H1 (cell line): ENCODE measurements around the gene ATXN7. TPM values are rescaled to one million over a fixed set of nuclear protein-coding genes. Genes with fewer than 3 reads are reported as not detected.

Experiments
- CTCF ChIA-PET: fragments of 300-600 bp; sonication (Branson Sonifier 250); formaldehyde crosslinking; loops from one replicate; lab custom pipeline; 2021; ENCODE audit not compliant: partially characterized antibody; lab: Charles Lee
- POLR2A ChIA-PET: fragments of 300-600 bp; sonication (Branson Sonifier 250); formaldehyde crosslinking; loops from one replicate; lab custom pipeline; 2021; ENCODE audit warnings: inconsistent platforms; ENCODE audit not compliant: partially characterized antibody; lab: Charles Lee
- DNase-seq, 2 experiments: peaks; one replicate each; pipeline versions ENCODE4 v3.0.0 to v3.0.0-alpha.2; 2010 to 2022; ENCODE audit warnings: low spot score in 2 of 2, low read depth in 1 of 2, mixed read lengths in 1 of 2
- FAIRE-seq: peaks from 2 replicates; lab custom pipeline; 2011; peaks lifted over from hg19 to GRCh38; lab: Jason Lieb, UNC
- H2AFZ ChIP-seq: 2 replicates; pipeline ENCODE4 v1.8.1; 2012; ENCODE audit warnings: low read length, inconsistent platforms
- H2AK5ac ChIP-seq: 2 replicates; pipeline ENCODE4 v1.6.1; 2013; ENCODE audit warnings: low read depth, low read length
- H2BK120ac ChIP-seq: replicated peaks from 2 replicates; pipeline ENCODE3; 2013; ENCODE audit warnings: low read depth, low read length, inconsistent platforms
- H2BK12ac ChIP-seq: 2 replicates; pipeline ENCODE4 v1.6.1; 2013; ENCODE audit warnings: low read depth, low read length
- H2BK15ac ChIP-seq: 2 replicates; pipeline ENCODE4 v1.6.1; 2013; ENCODE audit warnings: low read length
- H2BK20ac ChIP-seq: 2 replicates; pipeline ENCODE4 v1.6.1; 2013; ENCODE audit warnings: low read length
- H2BK5ac ChIP-seq: 2 replicates; pipeline ENCODE4 v1.6.1; 2013; ENCODE audit warnings: low read depth, low read length
- H3K14ac ChIP-seq: 2 replicates; pipeline ENCODE4 v1.6.1; 2013; ENCODE audit warnings: inconsistent platforms; ENCODE audit not compliant: insufficient read length
- H3K18ac ChIP-seq: 2 replicates; pipeline ENCODE4 v1.6.1; 2013; ENCODE audit warnings: low read length; ENCODE audit errors: extremely low read depth
- H3K23ac ChIP-seq: 2 replicates; pipeline ENCODE4 v1.6.1; 2013; ENCODE audit warnings: inconsistent platforms; ENCODE audit not compliant: insufficient read length
- H3K23me2 ChIP-seq: 2 replicates; pipeline ENCODE4 v1.6.1; 2013; ENCODE audit warnings: low read depth, low read length
- H3K27ac ChIP-seq: 2 replicates; pipeline ENCODE4 v1.6.1; 2011; ENCODE audit warnings: low read depth, low read length, inconsistent platforms
- H3K27me3 ChIP-seq, 4 experiments: replicated peaks in 1 of 4; 1 replicate in 1 of 4; 2 replicates in 3 of 4; pipeline versions ENCODE4 v1.6.1 to v1.8.1; 2011 to 2013; ENCODE audit warnings: low read length in 3 of 4, mild to moderate bottlenecking in 3 of 4, inconsistent platforms in 2 of 4, mixed read lengths in 2 of 4, moderate library complexity in 1 of 4; ENCODE audit not compliant: control insufficient read depth in 3 of 4, insufficient read depth in 3 of 4; ENCODE audit errors: extremely low read depth in 1 of 4
- H3K36me3 ChIP-seq, 4 experiments: 2 replicates each; pipeline versions ENCODE4 v1.6.1 to v1.8.1; 2011 to 2013; ENCODE audit warnings: mild to moderate bottlenecking in 4 of 4, low read length in 3 of 4, moderate library complexity in 2 of 4, control low read depth in 1 of 4, inconsistent platforms in 1 of 4; ENCODE audit not compliant: insufficient read depth in 4 of 4, control insufficient read depth in 2 of 4
- H3K4ac ChIP-seq: replicated peaks from 2 replicates; pipeline ENCODE3; 2013; ENCODE audit warnings: low read length, low read depth, mixed read lengths, inconsistent platforms; ENCODE audit not compliant: insufficient read length
- H3K4me1 ChIP-seq, 4 experiments: replicated peaks in 1 of 4; 1 replicate in 1 of 4; 2 replicates in 3 of 4; pipeline versions ENCODE4 v1.6.1 to v1.8.1; 2011 to 2013; ENCODE audit warnings: low read length in 3 of 4, inconsistent platforms in 2 of 4, mixed read lengths in 1 of 4; ENCODE audit not compliant: insufficient read depth in 4 of 4, control insufficient read depth in 3 of 4
- H3K4me2 ChIP-seq, 2 experiments: 2 replicates each; pipeline versions ENCODE4 v1.6.1 to v1.8.1; 2011 to 2013; ENCODE audit warnings: low read depth in 2 of 2, low read length in 2 of 2, control low read depth in 1 of 2, inconsistent platforms in 1 of 2, mild to moderate bottlenecking in 1 of 2; ENCODE audit not compliant: insufficient read depth in 1 of 2
- H3K4me3 ChIP-seq, 4 experiments: fragments of 200-600, 300-600 bp in 1 of 4; sonication (generic), shearing (Covaris generic), sonication (Bioruptor Twin) in 1 of 4; 2 replicates each; pipeline versions ENCODE4 v1.5.1 to v1.8.1; 2011 to 2016; ENCODE audit warnings: low read length in 4 of 4, low read depth in 3 of 4, control low read depth in 2 of 4, inconsistent platforms in 2 of 4, mild to moderate bottlenecking in 2 of 4, mixed read lengths in 1 of 4, moderate library complexity in 1 of 4; ENCODE audit not compliant: insufficient read depth in 2 of 4; ENCODE audit errors: extremely low read depth in 1 of 4
- H3K56ac ChIP-seq: replicated peaks from 2 replicates; pipeline ENCODE3; 2013; ENCODE audit warnings: low read depth, mild to moderate bottlenecking, mixed read lengths, low read length, inconsistent platforms; ENCODE audit not compliant: insufficient read length
- H3K79me1 ChIP-seq: 2 replicates; pipeline ENCODE4 v1.6.1; 2013; ENCODE audit warnings: low read depth, low read length, control low read depth
- H3K79me2 ChIP-seq, 2 experiments: 2 replicates each; pipeline versions ENCODE4 v1.6.1 to v1.8.1; 2012 to 2013; ENCODE audit warnings: low read length in 2 of 2, mild to moderate bottlenecking in 2 of 2, inconsistent platforms in 1 of 2; ENCODE audit not compliant: insufficient read depth in 2 of 2, control insufficient read depth in 1 of 2
- H3K9ac ChIP-seq, 4 experiments: replicated peaks in 1 of 4; 1 replicate in 1 of 4; 2 replicates in 3 of 4; pipeline versions ENCODE4 v1.6.1 to v1.8.1; 2011 to 2013; ENCODE audit warnings: low read depth in 3 of 4, low read length in 3 of 4, control low read depth in 2 of 4, mild to moderate bottlenecking in 2 of 4, moderate library complexity in 2 of 4, inconsistent platforms in 1 of 4; ENCODE audit errors: extremely low read depth in 1 of 4
- H3K9me3 ChIP-seq, 2 experiments: 2 replicates each; pipeline versions ENCODE4 v1.6.1 to v1.8.1; 2012 to 2013; ENCODE audit warnings: mild to moderate bottlenecking in 2 of 2, moderate library complexity in 2 of 2, control low read depth in 1 of 2, inconsistent platforms in 1 of 2, low read depth in 1 of 2, low read length in 1 of 2, mixed read lengths in 1 of 2; ENCODE audit not compliant: insufficient read depth in 2 of 2
- H4K20me1 ChIP-seq, 2 experiments: replicated peaks in 1 of 2; 2 replicates each; pipeline versions ENCODE3 to v1.8.1; 2011 to 2013; ENCODE audit warnings: inconsistent platforms in 2 of 2, low read length in 2 of 2, mild to moderate bottlenecking in 1 of 2; ENCODE audit not compliant: insufficient read depth in 2 of 2, control insufficient read depth in 1 of 2
- H4K5ac ChIP-seq: 2 replicates; pipeline ENCODE4 v1.6.1; 2013; ENCODE audit warnings: low read length, low read depth, mixed read lengths, inconsistent platforms; ENCODE audit not compliant: insufficient read length
- H4K8ac ChIP-seq: 2 replicates; pipeline ENCODE4 v1.8.0; 2013; ENCODE audit warnings: mild to moderate bottlenecking, moderate library complexity, low read length, inconsistent platforms; ENCODE audit not compliant: insufficient read depth; ENCODE audit errors: extremely low read depth
- H4K91ac ChIP-seq: replicated peaks from 2 replicates; pipeline ENCODE3; 2013; ENCODE audit warnings: low read length, mixed read lengths, inconsistent platforms; ENCODE audit not compliant: insufficient read length
- BRCA1 ChIP-seq: IDR thresholded peaks from 2 replicates; pipeline ENCODE4 v1.6.1; 2012; ENCODE audit warnings: low read depth, low read length, improper control_type of control experiment
- EGR1 ChIP-seq: IDR thresholded peaks from 2 replicates; pipeline ENCODE4 v1.6.1; 2011; ENCODE audit warnings: low read depth, low read length, borderline replicate concordance
- KDM1A ChIP-seq: fragments of 200-600, 300-600 bp; sonication (generic); IDR thresholded peaks from 2 replicates; pipeline ENCODE4 v1.7.1; 2016; ENCODE audit warnings: mild to moderate bottlenecking, low read length, borderline replicate concordance
- TAF7 ChIP-seq: optimal IDR thresholded peaks from 2 replicates; pipeline ENCODE3; 2011; ENCODE audit warnings: low read depth, mild to moderate bottlenecking, inconsistent platforms, low read length, moderate library complexity, borderline replicate concordance
- WGBS, 2 experiments: shearing (Covaris generic) in 1 of 2; methylation state at CpG; one replicate each; pipeline versions ENCODE4 v1.1.6 to v1.1.7; 2013 to 2015; ENCODE audit warnings: low lambda C conversion rate in 2 of 2, mixed read lengths in 2 of 2, inconsistent platforms in 1 of 2, low coverage in 1 of 2, missing lambda C conversion rate in 1 of 2; ENCODE audit not compliant: insufficient replicate concordance in 2 of 2, insufficient coverage in 1 of 2, insufficient read length in 1 of 2; ENCODE audit errors: extremely low coverage in 1 of 2, missing lambda C conversion rate in 1 of 2; 5-methylcytosine and 5-hydroxymethylcytosine counted together
- polyA plus RNA-seq, 7 experiments: library from polyadenylated mRNA; depleted of rRNA in 3 of 7; stranded (reverse) in 5 of 7; unstranded in 2 of 7; fragments of >200 nt in 5 of 7; fragments of 200-250 nt in 2 of 7; gene quantifications; 1 replicate in 5 of 7; 2 replicates in 1 of 7; 4 replicates in 1 of 7; pipeline versions ENCODE4 v1.2.1 to v1.2.3, GENCODE V29; 2011 to 2013; ENCODE audit warnings: missing spikeins in 2 of 7, mixed read lengths in 2 of 7
- total RNA-seq: library from RNA; stranded (reverse); fragmentation: NEBNext Ultra II Directional; extraction: Animal tissue kit (Norgen Biotek cat#: 25700); gene quantifications from 2 replicates; pipeline ENCODE4 v1.2.1, GENCODE V29; 2021
- TF ChIP-seq, protein P1 (sequence below): IDR thresholded peaks from 2 replicates; pipeline ENCODE4 v1.6.1; 2011; ENCODE audit warnings: low read length, improper control_type of control experiment

ATXN7 gene
- total and polyA plus RNA-seq, 2 of the 8 experiments (the other 6 are each of a cell fraction or from before 2014, with no cell fraction given), result 15.5 to 16.8 TPM

DNA sequence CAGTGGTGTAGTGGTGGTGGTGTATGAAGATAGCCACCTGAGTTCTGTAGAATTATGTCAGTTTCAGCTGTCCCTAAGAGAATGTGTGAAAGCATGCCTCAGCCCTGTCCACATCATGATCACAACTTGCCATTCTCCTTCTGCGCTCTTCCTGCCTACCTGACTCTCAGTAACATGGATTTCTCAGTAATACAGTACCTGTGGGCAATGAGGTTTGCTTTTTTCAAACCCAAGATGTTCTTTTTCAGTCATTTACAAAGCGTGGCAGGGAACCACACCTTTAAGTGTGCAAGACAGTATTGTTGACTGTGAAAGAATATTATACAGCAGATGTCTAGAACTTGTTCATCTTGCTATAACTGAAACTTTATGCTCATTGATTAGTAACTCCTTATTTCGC is 120.7 kb downstream of the ATXN7 start:
- no peak overlapping the region for H2BK12ac ChIP-seq
- TF ChIP-seq EGR1 (no peak), TAF7 (no peak), BRCA1 (no peak), KDM1A (no peak)
- TF ChIP-seq, protein P1, sequence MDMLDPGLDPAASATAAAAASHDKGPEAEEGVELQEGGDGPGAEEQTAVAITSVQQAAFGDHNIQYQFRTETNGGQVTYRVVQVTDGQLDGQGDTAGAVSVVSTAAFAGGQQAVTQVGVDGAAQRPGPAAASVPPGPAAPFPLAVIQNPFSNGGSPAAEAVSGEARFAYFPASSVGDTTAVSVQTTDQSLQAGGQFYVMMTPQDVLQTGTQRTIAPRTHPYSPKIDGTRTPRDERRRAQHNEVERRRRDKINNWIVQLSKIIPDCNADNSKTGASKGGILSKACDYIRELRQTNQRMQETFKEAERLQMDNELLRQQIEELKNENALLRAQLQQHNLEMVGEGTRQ, result no peak
- POLR2A ChIA-PET, result no interaction called here
- H2BK120ac ChIP-seq, result no peak overlapping the region
- FAIRE-seq (no peak), DNase-seq (no peak)
- no peak overlapping the region for H4K8ac ChIP-seq
- H3K4ac ChIP-seq, result no peak overlapping the region
- H3K4me1 ChIP-seq, result peaks cover 0 to 3% (median 0%) of the 10 kb centered on the region in 4 experiments; a peak in 1 of 7 replicates
- H3K56ac ChIP-seq, result no peak overlapping the region
- no peaks in the 10 kb centered on the region for H4K20me1 ChIP-seq
- H4K5ac ChIP-seq, result no peak overlapping the region
- H3K79me1 ChIP-seq, result no peaks in the 10 kb centered on the region
- H3K27ac ChIP-seq, result no peak overlapping the region
- H3K4me2 ChIP-seq, result no peak overlapping the region
- WGBS, 2 experiments, result 94% methylated on average over 3 of the region's 3 CpGs; no CpG with 5 or more reads in 1 of the 2 experiments
- no peak overlapping the region for H2BK20ac ChIP-seq
- H2BK15ac ChIP-seq, result no peak overlapping the region
- no peak overlapping the region for H2AK5ac ChIP-seq
- peaks cover 0 to 18% (median 6%) of the 10 kb centered on the region in 4 experiments; a peak in 6 of 8 replicates for H3K36me3 ChIP-seq
- H4K91ac ChIP-seq, result no peak overlapping the region
- no peak overlapping the region for H3K4me3 ChIP-seq
- H3K18ac ChIP-seq, result no peak overlapping the region
- H3K23me2 ChIP-seq, result no peaks in the 10 kb centered on the region
- H2BK5ac ChIP-seq, result no peak overlapping the region
- no peak overlapping the region for H3K9ac ChIP-seq
- no peak overlapping the region for H3K23ac ChIP-seq
- H3K27me3 ChIP-seq, result no peaks in the 10 kb centered on the region
- no peak overlapping the region for H3K14ac ChIP-seq
- no peaks in the 10 kb centered on the region for H3K9me3 ChIP-seq
- H3K79me2 ChIP-seq, result no peaks in the 10 kb centered on the region
- CTCF ChIA-PET, result interaction anchor here (1.6 to 2.3 kb wide), 2 partner anchors 12 to 23 kb away, joined by 3 to 9 read pairs; no protein-coding TSS in a partner anchor
- H2AFZ ChIP-seq, result no peak overlapping the region
